GM18909 (cell line): ENCODE results near the gene PITHD1.
"Not testable (repeated sequence)": the region's sequence is repeated elsewhere in the genome, so short reads cannot be mapped to it uniquely, and the experiment has no call there.

ENCODE experiments used
- ATAC-seq: cut with Tn5 transposase; IDR thresholded peaks from one replicate; pipeline ENCODE4 v1.9.1; 2021; ENCODE audit warnings: mild to moderate bottlenecking; ENCODE audit not compliant: unreplicated experiment, poor library complexity

The PITHD1 gene, protein sequence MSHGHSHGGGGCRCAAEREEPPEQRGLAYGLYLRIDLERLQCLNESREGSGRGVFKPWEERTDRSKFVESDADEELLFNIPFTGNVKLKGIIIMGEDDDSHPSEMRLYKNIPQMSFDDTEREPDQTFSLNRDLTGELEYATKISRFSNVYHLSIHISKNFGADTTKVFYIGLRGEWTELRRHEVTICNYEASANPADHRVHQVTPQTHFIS

DNA sequence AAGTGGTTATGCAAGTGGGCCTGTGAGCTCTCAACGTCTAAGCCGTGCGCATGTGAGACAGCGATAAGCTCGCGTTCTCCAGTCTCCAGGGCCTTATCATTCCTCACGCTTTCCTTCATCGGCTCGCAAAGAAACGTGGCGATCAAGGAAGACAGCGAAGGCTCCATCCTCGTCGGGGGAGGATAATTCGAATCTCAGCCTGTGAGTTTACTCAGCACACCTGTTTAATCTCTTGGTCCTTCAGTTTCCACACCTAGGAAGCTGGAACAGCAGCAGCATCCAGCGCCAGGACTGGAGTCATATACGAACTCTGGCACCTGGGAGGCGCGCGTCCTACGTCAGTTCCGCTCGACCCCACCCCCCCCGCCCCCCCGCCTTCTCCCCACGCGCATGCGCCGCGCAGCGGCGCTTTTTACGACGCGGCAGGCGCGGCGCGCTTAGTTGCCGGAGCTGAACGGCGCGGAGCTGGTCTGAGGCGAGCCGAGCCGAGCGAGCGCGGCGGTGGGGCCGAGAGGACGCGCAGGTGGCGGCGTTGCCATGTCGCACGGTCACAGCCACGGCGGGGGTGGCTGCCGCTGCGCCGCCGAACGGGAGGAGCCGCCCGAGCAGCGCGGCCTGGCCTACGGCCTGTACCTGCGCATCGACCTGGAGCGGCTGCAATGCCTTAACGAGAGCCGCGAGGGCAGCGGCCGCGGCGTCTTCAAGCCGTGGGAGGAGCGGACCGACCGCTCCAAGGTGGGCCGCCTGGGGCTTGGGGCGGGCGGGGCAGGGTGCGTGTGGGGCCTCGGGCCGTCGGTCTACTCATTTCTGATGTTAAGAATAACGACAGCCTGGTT is at the start of gene PITHD1:
Gene PITHD1, plus strand, starts transcription at position 440 of the 836 bp plus-strand sequence. Its CDS starts 98 bp downstream, at position 538.
- peak; percentile 75 for ATAC-seq

GRCh38 chr1:23732363-23733224 is 45.6 kb upstream of the PITHD1 start:
- no peak for ATAC-seq

DNA sequence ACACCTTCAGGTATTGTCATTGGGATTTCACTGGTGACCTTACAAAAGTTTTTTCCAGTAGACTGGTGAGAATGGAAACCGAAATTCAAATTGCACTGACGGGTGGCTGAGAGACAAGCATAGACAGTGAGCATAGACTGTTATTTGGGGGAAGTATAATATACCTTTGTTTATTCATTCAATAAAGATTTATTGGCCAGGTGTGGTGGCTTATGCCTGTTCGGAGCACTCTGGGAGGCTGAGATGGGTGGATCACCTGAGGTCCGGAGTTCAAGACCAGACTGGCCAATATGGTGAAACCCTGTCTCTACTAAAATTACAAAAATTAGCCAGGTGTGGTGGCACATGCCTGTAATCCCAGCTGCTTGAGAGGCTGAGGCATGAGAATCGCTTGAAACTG is 44.9 kb upstream of the PITHD1 start:
- not testable (repeated sequence) for ATAC-seq

- ATAC-seq, result no peak
Observed at GRCh38 chr1:23736437-23737134, 41.6 kb upstream of the PITHD1 start.

GRCh38 chr1:23741609-23742008 is 36.6 kb upstream of the PITHD1 start:
- ATAC-seq, result no peak

DNA sequence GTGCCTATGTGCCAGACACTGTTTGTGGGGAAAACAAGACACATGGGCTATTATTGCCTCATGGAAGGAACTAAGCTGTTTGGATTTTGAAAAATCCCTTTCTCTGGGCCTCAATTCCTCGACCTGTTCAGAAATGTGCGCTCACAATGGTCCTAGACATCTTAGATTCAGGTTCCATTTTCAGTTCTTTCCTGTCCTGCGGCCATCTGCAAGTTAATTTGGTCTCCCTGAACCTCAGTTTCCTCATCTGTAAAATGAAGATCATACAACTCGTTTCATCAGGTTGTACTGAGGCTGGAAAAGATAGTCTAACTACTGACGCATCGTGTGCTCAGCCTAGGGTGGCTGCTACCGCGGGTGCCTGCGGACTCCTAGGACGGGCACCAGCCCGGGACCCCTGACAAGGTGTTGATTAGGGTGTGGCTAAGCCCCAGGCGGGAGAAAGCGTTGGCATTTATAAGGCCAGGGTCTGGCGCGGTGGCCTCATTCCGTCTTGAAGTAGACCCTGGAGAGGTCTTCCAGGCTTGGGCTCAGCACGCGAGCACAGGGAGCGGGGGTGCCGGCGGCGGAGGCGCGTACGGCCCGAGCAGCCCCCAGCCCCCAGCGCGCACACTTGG is 35.4 kb upstream of the PITHD1 start:
- peak; percentile 22 for ATAC-seq

DNA sequence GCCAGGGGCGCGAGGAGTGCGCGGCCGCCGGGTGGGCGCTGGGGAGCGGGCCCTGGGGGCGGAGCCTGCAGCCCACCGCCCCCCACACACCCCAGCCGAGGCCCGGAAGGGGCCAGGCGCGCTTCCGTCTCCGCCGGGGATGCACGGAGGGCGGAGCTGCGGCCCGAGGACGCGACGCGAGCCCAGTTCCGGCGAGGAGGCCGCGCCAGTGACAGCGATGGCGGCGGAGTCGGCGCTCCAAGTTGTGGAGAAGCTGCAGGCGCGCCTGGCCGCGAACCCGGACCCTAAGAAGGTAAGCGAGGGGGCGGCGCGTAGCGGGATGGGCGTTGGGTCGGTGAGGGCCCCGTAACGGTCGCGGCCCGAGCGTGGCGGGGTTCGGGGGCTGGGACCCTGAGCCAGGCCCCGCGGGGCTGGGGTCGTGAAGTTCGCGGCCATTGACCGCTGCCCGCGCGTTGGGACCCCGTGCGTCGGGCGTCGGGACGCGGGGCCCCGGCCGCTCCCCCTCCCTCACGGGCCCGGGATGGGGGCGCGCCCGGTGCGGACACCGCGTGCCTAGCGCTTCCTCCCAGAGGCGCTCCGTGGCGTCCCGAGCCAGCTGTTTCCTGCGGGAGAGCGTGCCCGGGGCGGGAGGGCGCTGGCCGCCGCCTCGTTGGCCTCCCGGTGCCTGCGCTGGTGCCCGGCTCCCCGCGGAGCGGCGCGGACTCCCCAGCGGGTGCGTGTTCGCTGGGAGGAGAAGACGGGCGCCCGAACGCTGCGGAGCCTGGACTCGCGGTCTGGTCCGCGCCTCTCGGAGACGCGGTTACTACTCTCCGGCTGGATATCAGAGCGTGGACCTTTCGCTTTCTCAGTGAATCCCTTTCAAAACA is 34.7 kb upstream of the PITHD1 start, which contains the start of gene ELOA:
Gene ELOA, plus strand, starts transcription at position 185 of the 866 bp plus-strand sequence. Its CDS starts 33 bp downstream, at position 218.
- ATAC-seq, result peak; percentile 76

GRCh38 chr1:23745515-23745914 is 32.7 kb upstream of the PITHD1 start:
- ATAC-seq, result no peak

DNA sequence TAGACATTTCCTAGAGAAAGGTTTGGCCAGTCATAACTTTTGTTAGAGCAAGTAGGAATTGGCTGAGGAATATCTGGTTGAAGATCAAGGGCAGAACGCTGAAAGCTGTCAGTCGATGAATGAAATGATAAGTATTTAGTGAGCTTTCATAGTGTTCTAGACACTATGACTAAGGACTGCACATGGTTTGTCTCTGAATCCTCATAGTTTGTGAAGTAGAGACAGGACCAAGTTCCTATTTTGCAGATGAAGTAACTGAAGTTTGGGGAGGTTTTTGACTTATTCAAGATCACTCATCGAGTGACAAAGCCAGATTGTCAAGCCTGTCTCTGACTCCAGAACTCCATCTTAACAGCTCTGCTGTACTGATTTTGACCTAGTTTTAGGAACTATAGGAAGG is 30.2 kb upstream of the PITHD1 start:
- no peak for ATAC-seq

GRCh38 chr1:23751050-23751814 is 27.0 kb upstream of the PITHD1 start:
- no peak for ATAC-seq

DNA sequence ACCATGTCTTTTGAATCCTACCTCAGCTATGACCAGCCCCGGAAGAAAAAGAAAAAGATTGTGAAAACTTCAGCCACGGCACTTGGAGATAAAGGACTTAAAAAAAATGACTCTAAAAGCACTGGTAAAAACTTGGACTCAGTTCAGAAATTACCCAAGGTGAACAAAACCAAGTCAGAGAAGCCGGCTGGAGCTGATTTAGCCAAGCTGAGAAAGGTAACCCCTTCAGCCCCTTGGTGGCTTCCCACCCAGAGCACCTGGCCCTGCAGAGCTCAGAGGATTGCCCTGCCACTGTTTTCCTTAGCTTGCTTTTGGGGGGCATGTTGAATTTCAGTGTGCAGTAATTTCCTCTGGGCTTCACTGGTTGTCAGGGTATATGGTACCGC is 26.4 kb upstream of the PITHD1 start:
- ATAC-seq, result no peak

DNA sequence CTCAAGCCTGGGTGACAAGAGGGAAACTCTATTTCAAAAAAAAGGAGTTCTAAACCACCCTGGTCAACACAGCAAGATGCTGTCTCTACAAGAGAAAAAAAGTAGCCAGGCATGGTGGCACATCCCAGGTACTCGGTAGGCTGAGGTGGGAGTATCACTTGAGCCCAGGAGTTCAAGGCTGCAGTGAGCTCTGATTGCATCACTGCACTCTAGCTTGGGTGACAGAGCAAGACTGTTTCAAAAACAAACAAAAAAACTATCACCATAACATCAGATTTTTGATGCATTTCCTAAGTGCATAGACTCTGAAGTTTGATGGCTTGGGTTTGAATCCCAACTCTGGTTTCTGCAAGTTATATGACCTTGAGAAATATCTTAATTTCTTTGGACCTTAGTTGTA is 25.3 kb upstream of the PITHD1 start:
- no peak for ATAC-seq

- ATAC-seq, result no peak
Observed at GRCh38 chr1:23756676-23757075, 21.5 kb upstream of the PITHD1 start.

- ATAC-seq, result no peak
Observed at GRCh38 chr1:23757812-23758211, 20.4 kb upstream of the PITHD1 start.

- ATAC-seq, result no peak
Observed at GRCh38 chr1:23759277-23759676, 18.9 kb upstream of the PITHD1 start.

DNA sequence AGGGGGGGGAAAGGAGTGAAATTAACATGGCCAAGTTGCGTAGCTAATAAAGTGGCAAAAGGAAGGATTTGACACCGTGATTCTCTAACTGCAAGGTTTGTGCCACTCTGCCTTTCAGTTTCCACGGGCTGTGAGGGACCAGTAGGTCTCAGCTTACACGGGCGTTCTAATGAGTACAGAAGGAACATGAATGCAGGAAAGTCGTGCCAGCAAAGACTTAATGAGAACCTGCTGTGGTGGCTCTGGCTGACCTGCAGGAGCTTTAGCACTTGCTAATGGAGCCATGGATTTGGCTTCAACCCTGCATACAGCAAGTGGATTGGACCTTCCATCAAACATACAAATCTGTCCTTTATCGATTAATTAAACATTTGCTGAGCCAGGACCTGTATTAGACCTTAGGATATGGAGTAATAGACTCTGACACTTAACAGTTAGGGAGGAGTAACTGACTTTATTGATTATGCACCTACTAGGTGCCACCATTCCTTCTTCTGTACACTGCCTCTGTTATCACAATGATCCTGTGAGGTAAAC is 15.1 kb upstream of the PITHD1 start:
- ATAC-seq, result no peak

DNA sequence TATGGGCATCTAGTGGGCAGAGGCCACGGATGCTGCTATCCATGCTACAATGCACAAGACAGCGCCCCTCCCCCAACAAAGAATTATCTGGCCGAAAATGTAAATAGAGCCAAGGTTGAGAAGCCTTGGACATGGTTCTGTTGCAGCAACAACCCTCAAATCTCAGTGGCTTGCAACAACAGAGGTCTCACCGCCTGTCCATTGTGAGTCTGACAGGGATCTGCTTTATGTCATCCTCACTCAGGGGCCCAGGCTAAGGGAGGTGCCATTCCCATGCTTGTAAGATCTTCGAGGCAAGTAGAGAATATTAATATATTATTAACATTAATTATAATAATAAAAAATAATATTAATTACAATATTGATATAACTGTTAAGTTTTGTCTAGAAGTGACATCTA is 9.5 kb upstream of the PITHD1 start:
- no peak for ATAC-seq
